Cardiac fibroblast (primary cell): ENCODE measurements around the gene RNF181.

Experiments
- DNase-seq, 2 donors: peaks; one replicate each; pipeline versions ENCODE4 v3.0.0 to v3.0.0-alpha.2; 2010; ENCODE audit warnings: low read depth in 2 of 2
- H3K4me3 ChIP-seq, 2 donors: replicated peaks in 1 of 2; 1 replicate in 1 of 2; 2 replicates in 1 of 2; pipeline ENCODE4 v1.5.1; 2011; ENCODE audit warnings: low read depth in 2 of 2, low read length in 2 of 2, mild to moderate bottlenecking in 2 of 2, moderate library complexity in 1 of 2
- CTCF ChIP-seq: IDR thresholded peaks from one replicate; pipeline ENCODE4 v1.5.1; 2011; ENCODE audit warnings: low read depth, mild to moderate bottlenecking, low read length, inconsistent platforms

The RNF181 gene

GRCh38 chr2:85583667-85584353, 11.7 kb upstream of the RNF181 start:
- DNase-seq: no peak
- H3K4me3 ChIP-seq: peak overlapping the region; percentile 39 to 60
- TF ChIP-seq CTCF: no peak

DNA sequence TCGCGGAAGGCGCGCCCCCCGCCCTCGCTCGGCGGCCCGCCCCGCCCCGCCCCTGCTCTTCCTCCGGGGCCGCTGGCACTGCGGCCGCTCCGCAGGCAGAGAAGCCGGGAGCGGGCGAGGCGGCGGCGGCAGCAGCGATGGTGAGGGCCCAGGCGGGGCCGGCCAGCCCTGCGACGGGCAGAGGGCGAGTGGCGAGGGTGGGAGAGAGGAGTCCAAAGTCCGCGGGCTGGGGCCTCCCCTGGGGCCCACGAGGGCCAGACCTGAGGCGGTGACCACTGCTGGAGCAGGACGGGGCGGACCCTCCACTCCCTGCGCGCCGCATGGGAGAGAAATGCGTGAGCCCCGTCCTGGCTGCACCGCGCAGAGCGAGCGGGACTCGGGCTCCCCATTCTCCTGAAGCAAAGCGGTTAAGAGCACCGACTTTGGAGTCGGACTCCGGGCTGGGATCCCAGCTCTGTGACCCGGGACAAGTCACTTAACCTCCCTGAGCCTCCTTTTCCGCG, 11.1 kb upstream of the RNF181 start, which contains the start of gene VAMP5:
Gene VAMP5 (plus strand): TSS at position 78 of the 503 bp plus-strand sequence. CDS start 60 bp downstream, at position 138.
- no peak for TF ChIP-seq CTCF
- peak; percentile 22 to 33 for DNase-seq
- H3K4me3 ChIP-seq: peak within 1 kb of the TSS; percentile 57 to 60

DNA sequence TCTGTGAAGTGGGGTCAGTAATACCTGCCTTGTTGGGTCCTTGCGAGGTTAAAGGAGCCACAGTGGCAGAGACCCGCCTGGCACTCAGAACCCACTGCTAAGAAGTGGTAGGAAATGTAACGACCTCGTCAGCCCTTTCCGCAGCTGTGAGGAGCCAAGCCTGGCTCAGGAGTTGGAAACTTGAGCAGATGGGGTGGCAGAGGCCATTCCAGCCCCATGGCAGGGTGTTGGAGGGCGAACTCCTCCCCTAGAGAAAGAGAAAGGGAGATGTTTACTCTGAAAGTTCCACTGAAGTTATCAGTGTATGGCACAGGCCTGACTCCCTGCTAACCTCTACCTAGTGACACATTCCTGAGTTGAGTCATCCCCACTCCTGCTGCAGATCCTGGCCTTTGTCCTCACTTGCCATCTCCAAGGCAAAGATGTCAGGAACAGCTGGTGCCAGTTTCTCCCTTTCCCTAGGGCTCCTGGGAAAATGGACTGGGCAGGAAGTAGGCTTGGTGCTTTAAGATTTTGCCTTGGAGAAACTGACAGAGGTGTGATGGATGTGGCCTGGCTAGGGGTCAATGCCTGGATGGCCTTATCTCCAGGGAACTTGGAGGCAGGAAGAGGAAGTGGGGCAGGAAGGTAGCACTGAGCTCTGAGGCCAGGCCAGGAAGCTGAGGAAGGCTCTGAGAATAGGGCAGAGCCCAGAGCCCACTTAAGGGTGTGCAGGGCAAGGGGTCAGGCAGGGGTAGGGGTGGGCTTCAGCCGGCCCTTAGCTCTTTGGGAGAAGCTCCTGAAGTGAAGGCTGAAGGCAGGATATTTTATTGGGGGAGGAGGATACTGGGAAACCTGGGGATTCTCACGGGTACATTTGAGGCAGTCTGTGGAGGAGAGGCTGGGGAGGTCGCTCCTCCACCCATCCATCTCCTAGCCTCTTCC, 10.4 kb upstream of the RNF181 start:
- DNase-seq: peak; percentile 70
- TF ChIP-seq CTCF: no peak
- H3K4me3 ChIP-seq: peak overlapping the region; percentile 57 to 60

DNA sequence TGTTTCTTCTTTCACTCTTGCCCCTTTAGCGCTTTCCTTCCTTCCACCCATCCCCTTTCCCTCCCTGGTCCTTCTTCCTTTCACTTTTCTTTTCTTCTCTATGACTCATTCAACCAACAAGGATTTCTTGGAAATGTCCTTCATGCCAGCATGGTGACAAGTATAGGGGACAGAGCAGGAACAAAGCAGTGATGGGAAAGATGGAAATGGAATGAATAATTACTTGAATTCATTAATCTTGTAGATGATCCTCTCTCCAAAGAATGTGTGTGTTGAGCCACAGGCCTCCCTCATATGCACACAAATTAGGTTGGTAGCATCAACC, 9.8 kb upstream of the RNF181 start:
- H3K4me3 ChIP-seq: no peak overlapping the region
- DNase-seq: peak; percentile 36 to 47
- no peak for TF ChIP-seq CTCF

- no peak for DNase-seq
- no peak overlapping the region for H3K4me3 ChIP-seq
- TF ChIP-seq CTCF: no peak
Observed at GRCh38 chr2:85588236-85588635, 7.3 kb upstream of the RNF181 start.

GRCh38 chr2:85588645-85589044, 6.9 kb upstream of the RNF181 start:
- no peak overlapping the region for H3K4me3 ChIP-seq
- DNase-seq: no peak
- no peak for TF ChIP-seq CTCF
